RKO (cell line): ENCODE results near the gene PPARA.
"Not testable (repeated sequence)": the region's sequence is repeated elsewhere in the genome, so short reads cannot be mapped to it uniquely, and the experiment has no call there.

ENCODE experiments used
- DNase-seq: peaks from one replicate; pipeline ENCODE4 v3.0.0-alpha.2; 2016; ENCODE audit warnings: low spot score

Gene PPARA

GRCh38 chr22:46173152-46173551 lies 22.8 kb downstream of the PPARA start:
- no peak for DNase-seq

GRCh38 chr22:46175631-46176030 lies 25.3 kb downstream of the PPARA start:
- DNase-seq: peak; percentile 63

DNA sequence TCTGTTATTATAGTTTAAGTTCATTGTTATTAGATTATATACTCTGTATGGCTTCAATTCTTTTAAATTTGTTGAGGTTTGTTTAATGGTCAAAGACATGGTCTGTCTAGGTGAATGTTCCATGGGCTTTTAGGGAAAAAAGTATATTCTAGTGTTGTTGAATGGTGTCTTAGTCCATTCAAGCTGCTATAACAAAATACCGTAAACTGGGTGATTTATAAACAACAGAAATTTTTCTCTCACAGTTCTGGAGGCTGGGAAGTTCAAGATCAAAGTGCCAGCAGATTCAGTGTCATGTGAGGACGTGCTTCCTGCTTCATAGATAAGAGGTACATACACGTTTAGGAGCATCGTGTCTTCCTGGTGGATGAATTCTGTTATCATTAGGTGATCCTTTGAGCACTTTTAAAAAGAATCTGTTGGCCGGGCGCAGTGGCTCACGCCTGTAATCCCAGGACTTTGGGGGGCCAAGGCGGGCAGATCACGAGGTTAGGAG lies 26.2 kb downstream of the PPARA start:
- DNase-seq: no peak

- no peak for DNase-seq
These were observed 28.6 kb downstream of the PPARA start for GRCh38 chr22:46178755-46179505.

DNA sequence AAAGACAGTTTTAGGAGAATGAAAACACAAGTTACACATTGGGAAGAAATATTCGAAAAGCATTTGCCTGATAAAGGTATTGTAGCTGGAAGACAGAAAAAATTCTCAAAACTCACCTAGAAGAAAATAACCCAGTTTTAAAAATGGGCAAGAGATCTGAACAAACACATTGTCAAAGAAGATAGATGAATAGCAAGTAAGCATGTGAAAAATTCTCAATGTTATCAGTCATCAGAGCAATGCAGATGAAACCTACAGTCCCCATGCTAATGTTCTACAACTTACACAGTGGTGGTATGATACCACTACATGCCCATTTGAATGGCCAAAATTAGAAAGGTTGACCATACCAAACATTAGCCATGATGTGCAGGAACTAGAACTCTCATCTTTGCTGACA lies 29.4 kb downstream of the PPARA start:
- no peak for DNase-seq

- peak; percentile 8 for DNase-seq
These were observed 30.2 kb downstream of the PPARA start for GRCh38 chr22:46180370-46181137.

DNA sequence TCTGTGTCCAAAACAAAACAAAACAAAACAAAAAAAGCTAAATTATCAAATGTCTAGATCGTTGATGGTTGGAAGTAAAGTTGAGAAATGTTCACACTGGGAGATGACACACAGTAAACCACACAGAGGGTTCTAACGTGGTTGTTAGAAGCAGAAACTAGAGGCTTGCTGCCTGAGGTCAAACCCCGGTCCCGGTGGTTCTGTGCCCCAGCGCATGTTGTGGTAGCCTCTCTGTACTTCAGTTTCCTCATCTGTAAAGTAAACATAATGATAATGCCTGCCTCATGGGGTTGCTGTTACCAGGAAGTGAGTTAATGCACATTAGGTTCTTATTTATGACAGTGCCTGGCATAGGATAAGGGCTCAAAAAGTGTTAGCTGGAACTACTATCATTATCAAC lies 33.4 kb downstream of the PPARA start:
- no peak for DNase-seq

- no peak for DNase-seq
These were observed 35.0 kb downstream of the PPARA start for GRCh38 chr22:46185283-46185682.

DNA sequence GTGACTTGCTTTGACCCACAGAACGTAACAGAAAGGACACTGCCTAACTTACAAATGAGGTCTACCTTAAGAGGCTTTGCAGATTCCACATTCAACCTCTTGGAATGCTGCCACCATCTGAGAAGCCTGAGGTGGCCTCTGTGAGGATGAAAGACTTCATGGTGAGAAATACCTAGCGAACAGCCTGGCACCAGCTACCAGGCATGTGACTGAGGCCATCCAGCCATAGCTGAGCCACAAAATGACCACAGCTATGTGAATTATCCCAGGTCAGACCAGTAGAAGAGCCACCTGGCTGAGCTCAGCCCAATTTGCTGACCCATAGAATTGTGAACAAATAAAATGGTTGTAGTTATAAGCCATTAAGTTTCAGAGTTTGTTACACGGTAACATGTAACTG lies 37.5 kb downstream of the PPARA start:
- no peak for DNase-seq

- no peak for DNase-seq
These were observed 42.1 kb downstream of the PPARA start for GRCh38 chr22:46192210-46192993.

DNA sequence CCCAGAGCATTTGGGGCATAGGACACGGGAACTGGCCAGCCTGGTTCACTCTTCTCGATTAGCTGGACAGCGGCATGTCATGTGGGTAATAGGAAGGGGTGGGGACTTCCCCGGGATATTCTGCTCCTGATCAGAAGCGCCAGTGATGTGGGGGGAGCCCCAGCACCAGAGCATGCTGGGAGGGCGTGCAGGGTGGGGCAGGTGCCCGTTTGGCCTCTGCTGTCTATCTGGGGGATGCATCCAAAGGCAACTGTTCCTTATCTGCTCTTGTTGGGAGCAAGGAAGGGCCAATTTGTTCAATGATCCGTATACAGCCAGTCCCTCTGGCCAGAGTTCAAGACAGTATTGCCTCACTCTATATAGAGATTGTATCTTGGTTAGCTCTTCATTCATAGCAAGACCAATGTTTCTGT lies 43.6 kb downstream of the PPARA start:
- DNase-seq: no peak

GRCh38 chr22:46195487-46196165 lies 45.3 kb downstream of the PPARA start:
- no peak for DNase-seq

DNA sequence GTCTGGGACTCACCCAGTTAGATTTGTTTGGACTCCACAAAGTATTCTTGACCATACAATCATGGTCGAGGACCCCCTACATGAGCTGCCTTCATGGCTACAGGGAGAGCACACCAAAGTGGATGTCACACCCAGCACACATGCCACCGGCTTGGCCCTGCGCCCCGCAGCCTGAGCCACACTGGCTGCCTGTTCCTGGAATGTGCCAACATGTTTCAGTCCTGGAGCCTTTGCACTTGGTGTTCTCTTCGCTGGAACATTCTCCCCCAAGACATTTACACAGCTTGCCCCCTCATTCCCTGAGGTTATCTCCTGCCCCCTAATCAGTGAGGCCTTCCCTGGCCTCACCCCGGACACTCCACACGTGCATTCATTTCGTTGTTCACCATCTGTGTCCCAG lies 46.0 kb downstream of the PPARA start:
- DNase-seq: no peak

DNA sequence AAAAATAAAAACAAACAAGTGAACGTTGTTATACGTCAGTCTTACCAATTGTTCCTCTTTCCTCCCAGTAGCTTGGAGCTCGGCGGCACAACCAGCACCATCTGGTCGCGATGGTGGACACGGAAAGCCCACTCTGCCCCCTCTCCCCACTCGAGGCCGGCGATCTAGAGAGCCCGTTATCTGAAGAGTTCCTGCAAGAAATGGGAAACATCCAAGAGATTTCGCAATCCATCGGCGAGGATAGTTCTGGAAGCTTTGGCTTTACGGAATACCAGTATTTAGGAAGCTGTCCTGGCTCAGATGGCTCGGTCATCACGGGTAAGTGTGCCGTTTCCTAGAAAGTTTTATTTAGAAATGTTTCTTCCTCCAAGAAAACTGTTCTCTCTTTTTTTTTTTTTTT lies 47.9 kb downstream of the PPARA start:
- DNase-seq: no peak

DNA sequence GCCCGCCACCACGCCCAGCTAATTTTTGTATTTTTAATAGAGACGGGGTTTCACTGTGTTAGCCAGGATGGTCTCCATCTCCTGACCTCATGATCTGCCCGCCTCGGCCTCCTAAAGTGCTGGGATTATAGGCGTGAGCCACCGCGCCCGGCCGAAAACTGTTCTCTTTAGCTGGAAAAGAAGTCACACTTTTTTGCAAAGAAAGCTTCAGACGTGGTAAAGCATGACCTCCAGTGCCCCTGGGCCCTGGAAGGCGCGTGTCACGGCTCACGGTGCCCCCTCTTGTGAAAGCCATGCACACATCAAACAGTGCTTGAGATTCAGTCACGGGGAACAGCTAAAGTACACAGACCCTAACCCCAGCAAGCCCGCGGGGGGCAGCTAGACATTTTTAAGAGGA lies 48.5 kb downstream of the PPARA start:
- DNase-seq: not testable (repeated sequence)

DNA sequence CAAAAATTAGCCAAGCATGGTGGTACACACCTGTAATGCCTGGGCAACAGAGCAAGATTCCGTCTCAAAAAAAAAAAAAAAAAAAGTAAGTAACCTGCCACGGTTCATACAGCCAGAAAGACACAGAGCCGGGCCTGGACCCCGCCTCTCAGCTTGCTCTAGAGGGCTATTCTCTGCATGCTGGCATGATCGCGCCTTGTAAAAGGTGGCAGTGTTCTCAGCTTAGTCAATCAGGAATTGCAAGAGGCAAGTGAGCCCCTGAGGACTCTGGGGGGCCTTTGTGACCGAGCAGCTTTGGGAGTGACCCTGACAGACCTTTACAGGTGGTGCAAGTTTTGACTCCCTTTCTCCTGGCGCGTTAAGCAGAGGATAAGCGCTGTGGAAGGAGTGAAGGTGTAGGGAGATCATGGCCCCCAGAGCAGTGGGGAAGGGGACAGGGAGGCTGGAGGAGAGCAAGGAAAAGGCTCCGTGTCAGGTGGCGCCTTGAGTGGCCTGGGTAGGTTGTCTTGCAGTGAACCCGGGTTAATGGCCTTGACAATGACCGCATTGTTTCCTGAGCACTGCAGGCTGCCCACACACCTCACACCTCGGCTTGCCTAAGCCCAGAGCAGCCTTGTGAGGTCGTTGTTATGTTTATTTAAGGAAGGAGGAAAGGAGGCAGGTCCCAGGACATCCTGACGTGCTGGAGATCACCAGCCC lies 50.9 kb downstream of the PPARA start:
- DNase-seq: no peak

GRCh38 chr22:46202897-46203600 lies 52.7 kb downstream of the PPARA start:
- DNase-seq: no peak

DNA sequence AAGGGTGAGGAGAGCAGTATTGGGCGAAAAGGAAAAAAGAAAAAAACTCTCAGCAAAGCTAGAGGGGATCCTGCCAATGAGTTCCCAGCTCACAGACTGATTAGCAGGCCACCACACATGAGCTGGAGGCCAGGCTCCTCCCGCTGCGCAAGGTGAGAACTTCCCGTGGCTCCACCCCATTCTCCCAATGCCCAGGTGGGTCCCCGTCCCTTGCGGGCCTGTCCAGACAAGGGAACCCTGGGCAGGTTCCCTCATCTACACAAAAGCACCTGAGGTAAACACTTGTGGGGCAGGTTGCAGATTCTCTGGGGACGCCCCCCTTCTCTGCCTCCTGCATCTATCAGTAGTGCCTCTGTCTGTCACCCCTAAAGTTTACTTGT lies 53.3 kb downstream of the PPARA start:
- no peak for DNase-seq

DNA sequence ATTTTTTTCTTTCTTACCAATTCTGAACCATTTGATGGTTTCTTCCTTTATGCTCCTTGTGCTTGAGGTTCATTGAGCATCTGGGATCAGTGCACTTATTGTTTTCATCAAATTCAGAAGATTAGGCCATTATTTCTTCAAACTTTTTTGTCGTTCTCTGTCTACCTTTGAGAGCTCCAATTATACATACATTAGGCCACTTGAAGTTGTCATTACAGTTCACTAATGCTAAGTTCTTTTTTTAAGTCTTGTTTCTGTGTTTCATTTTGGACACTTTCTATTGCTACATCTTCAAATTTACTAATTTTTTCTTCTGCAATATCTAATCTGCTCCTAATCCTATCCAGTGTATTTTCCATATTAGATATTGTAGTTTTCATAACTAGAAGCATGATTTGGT lies 58.9 kb downstream of the PPARA start:
- DNase-seq: no peak

DNA sequence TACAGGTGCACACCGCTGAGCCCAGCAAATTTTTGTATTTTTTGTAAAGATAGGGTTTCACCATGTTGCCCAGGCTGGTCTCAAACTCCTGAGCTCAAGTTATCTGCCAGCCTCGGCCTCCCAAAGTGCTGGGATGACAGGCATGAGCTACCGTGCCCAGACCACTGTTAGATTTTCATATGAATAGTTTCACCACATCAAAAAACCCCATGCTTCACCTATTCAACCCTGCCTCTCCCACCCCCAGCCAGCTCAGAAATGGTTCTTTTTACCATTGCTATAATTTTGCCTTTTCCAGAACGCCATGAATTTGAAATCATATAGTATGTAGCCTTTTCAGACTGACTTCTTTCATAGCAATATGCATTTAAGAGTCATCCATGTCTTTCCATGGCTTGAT lies 61.9 kb downstream of the PPARA start:
- DNase-seq: no peak

DNA sequence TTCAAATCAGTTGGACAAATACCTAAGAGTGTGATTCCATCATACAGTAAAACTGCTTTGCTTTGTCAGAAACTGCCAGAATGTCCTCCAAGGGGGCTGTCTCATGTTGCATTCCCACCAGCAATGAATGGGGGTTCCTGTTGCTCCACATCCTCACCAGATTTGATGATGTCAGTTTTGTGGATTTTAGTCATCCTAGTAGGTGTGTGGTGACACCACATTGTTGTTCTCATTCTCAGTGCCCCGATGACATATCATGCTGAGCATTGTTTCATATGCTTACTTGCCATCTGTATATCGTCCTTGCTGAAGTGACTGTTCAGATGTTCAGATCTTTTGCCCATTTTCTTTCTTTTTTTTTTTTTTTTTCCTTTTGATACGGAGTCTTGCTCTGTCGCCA lies 62.7 kb downstream of the PPARA start:
- DNase-seq: peak; percentile 36
